NT2/D1 (cell line): ENCODE measurements around the gene THAP11.

Experiments
- YY1 ChIP-seq: IDR thresholded peaks from 2 replicates; pipeline ENCODE4 v1.6.1; 2011; ENCODE audit not compliant: insufficient read length, insufficient read depth
- ZNF274 ChIP-seq: IDR thresholded peaks from 2 replicates; pipeline ENCODE4 v1.6.1; 2011; ENCODE audit warnings: mild to moderate bottlenecking, low read depth, low read length

DNA sequence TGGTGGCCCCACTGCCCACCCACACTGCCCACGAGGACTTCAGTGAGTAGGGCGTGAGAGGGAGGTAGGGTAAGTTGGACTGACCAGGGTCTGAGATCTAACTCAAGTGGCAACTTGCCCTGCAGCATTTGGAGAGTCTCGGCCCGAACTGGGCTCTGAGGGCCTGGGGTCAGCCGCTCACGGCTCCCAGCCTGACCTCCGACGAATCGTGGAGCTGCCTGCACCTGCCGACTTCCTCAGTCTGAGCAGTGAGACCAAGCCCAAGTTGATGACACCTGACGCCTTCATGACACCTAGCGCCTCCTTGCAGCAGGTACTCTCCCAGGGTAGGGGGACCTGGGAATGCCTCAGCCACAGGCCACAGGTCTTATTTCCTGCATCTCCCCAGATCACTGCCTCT lies 37.3 kb downstream of the THAP11 start:
- no peak for TF ChIP-seq YY1
- no peak for TF ChIP-seq ZNF274
